Lung (tissue), 12 donors: ENCODE data around the gene LCA5. TPM values are rescaled to one million over a fixed set of nuclear protein-coding genes. Genes with fewer than 3 reads are reported as not detected.

Experiments used
- ATAC-seq: fragments of 200-7000 bp; cut with Tn5 transposase; one replicate; pipeline ENCODE4 v1.9.1; 2020; ENCODE audit warnings: moderate number of reproducible peaks; ENCODE audit not compliant: insufficient read depth, low FRiP score
- DNase-seq, 3 donors: peaks; one replicate each; pipeline ENCODE4 v3.0.0-alpha.2; 2013 to 2017
- H3K27ac ChIP-seq, 2 donors: one replicate each; pipeline ENCODE4 v1.5.1; 2013; ENCODE audit warnings: mild to moderate bottlenecking in 2 of 2, moderate library complexity in 2 of 2, control low read depth in 1 of 2, inconsistent platforms in 1 of 2, low read depth in 1 of 2, low read length in 1 of 2
- H3K27me3 ChIP-seq, 3 donors: one replicate each; pipeline ENCODE4 v1.5.1; 2013; ENCODE audit warnings: low read length in 2 of 3; ENCODE audit not compliant: control insufficient read depth in 3 of 3, insufficient read depth in 3 of 3
- H3K36me3 ChIP-seq, 4 donors: one replicate each; pipeline ENCODE4 v1.5.1; 2013; ENCODE audit warnings: low read length in 4 of 4, mild to moderate bottlenecking in 1 of 4, moderate library complexity in 1 of 4; ENCODE audit not compliant: control insufficient read depth in 4 of 4, insufficient read depth in 4 of 4
- H3K4me1 ChIP-seq, 5 donors: one replicate each; pipeline ENCODE4 v1.5.1; 2013; ENCODE audit warnings: low read length in 5 of 5, mild to moderate bottlenecking in 2 of 5, moderate library complexity in 1 of 5; ENCODE audit not compliant: control insufficient read depth in 5 of 5, insufficient read depth in 5 of 5
- H3K4me3 ChIP-seq: one replicate; pipeline ENCODE4 v1.5.1; 2013; ENCODE audit warnings: mild to moderate bottlenecking, control low read depth, moderate library complexity
- H3K9ac ChIP-seq, 2 donors: one replicate each; pipeline ENCODE4 v1.5.1; 2013; ENCODE audit warnings: low read length in 2 of 2, control low read depth in 1 of 2; ENCODE audit not compliant: insufficient read depth in 1 of 2
- H3K9me3 ChIP-seq, 4 donors: one replicate each; pipeline ENCODE4 v1.5.1; 2013; ENCODE audit warnings: low read length in 3 of 4, mild to moderate bottlenecking in 1 of 4, moderate library complexity in 1 of 4; ENCODE audit not compliant: control insufficient read depth in 4 of 4, insufficient read depth in 3 of 4
- WGBS, 2 donors: extraction: QIAGEN DNeasy Blood & Tissue Kit; methylation state at CpG; one replicate each; pipeline ENCODE4 v1.1.7; 2013; 5-methylcytosine and 5-hydroxymethylcytosine counted together
- polyA plus RNA-seq, 2 donors: library from polyadenylated mRNA; stranded (reverse); fragments of 200-250 nt; gene quantifications; one replicate each; pipeline ENCODE4 v1.2.1, GENCODE V29; 2013
- total RNA-seq, 2 donors: library from RNA; depleted of rRNA in 1 of 2; stranded (reverse); fragments of >200 nt in 1 of 2; gene quantifications; one replicate each; pipeline ENCODE4 v1.2.1, GENCODE V29; 2014 to 2021
- TF ChIP-seq, protein P1 (sequence below): IDR thresholded peaks from 2 replicates; pipeline ENCODE4 v1.5.1; 2012; ENCODE audit warnings: mild to moderate bottlenecking; ENCODE audit errors: control extremely low read depth, extremely low read depth
- donor health status: control.
- donor health status: control.
- donor health status: Bipolar disorder and iron deficiency.
- donor health status: healthy.
- donor health status: DM: yes; HTN: yes; CAD: no.

LCA5 gene
- total and polyA plus RNA-seq, 4 donors: 1.6 to 27.3 (median 5.0) TPM

DNA sequence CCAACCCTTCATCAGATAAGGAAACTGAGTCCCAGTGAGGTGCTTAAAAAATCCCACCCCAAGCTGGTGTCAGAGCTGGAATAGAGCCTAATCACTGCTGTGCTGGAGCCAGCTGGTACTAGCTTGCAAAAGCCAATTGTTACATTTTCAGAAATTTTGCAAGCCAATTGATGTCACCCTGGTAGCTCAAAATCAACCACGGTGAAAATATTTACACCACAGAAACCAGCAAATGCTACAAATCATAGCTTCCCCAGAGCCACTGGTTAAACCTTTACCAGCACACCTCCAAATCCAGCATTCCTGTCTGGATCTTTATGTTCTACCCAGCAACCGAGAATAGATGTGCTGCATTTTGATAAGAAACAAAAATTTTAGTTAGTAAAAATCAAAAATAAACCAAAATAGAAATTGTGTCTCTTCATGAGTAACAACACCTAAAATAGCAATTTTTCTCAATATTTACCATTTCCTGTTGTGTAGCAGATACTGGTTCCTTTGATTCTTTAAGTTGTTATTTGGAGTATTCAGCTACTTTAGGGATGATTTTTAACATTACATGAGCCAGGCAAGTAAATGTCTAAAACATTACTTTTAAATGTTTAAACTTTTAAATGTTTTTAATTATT is 7.2 kb upstream of the LCA5 start:
- H3K27me3 ChIP-seq: no peaks in the 10 kb centered on the region
- peak overlapping the region in 1 of 2 donors; percentile 41 for H3K27ac ChIP-seq
- TF ChIP-seq, protein P1, sequence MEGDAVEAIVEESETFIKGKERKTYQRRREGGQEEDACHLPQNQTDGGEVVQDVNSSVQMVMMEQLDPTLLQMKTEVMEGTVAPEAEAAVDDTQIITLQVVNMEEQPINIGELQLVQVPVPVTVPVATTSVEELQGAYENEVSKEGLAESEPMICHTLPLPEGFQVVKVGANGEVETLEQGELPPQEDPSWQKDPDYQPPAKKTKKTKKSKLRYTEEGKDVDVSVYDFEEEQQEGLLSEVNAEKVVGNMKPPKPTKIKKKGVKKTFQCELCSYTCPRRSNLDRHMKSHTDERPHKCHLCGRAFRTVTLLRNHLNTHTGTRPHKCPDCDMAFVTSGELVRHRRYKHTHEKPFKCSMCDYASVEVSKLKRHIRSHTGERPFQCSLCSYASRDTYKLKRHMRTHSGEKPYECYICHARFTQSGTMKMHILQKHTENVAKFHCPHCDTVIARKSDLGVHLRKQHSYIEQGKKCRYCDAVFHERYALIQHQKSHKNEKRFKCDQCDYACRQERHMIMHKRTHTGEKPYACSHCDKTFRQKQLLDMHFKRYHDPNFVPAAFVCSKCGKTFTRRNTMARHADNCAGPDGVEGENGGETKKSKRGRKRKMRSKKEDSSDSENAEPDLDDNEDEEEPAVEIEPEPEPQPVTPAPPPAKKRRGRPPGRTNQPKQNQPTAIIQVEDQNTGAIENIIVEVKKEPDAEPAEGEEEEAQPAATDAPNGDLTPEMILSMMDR: no peak
- peaks cover 0 to 24% (median 9%) of the 10 kb centered on the region in 5 donors for H3K4me1 ChIP-seq
- peak overlapping the region in 1 of 2 donors; percentile 8 for H3K9ac ChIP-seq
- H3K9me3 ChIP-seq: no peaks in the 10 kb centered on the region
- no peak for ATAC-seq
- H3K36me3 ChIP-seq: peaks cover 2 to 11% (median 4%) of the 10 kb centered on the region in 4 donors
- no peak overlapping the region for H3K4me3 ChIP-seq
- peak; percentile 38 to 70 (median 62) for DNase-seq
- 57 to 68% methylated on average over 2 of the region's 2 CpGs for WGBS, 2 donors

DNA sequence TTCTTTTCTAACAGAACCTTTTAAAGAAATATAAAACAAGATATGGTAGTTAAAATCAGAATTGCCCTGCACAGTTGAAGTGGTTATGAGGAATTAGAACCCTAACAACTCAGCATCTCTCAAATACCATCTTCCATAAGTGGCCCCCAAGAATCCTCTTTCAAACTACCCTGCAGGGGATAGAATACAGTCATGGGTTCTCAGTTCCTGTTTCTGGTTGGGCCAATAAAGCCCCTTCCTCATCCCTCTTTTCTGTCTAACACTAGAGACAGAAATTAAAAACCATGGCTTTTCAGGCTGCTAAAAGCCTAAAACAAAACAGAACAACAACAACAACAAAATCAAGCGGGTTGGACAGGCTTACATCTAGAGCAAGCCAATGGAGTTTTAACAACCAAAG is 6.7 kb upstream of the LCA5 start:
- DNase-seq (no peak), ATAC-seq (no peak)
- peak overlapping the region in 1 of 2 donors; percentile 21 for H3K27ac ChIP-seq
- TF ChIP-seq, protein P1: no peak
- H3K9me3 ChIP-seq: no peaks in the 10 kb centered on the region
- WGBS, 2 donors: 97 to 99% methylated on average over 1 of the region's 1 CpG
- peaks cover 2 to 11% (median 4%) of the 10 kb centered on the region in 4 donors for H3K36me3 ChIP-seq
- no peak overlapping the region for H3K4me3 ChIP-seq
- no peak overlapping the region for H3K9ac ChIP-seq
- no peaks in the 10 kb centered on the region for H3K27me3 ChIP-seq
- H3K4me1 ChIP-seq: peaks cover 0 to 29% (median 9%) of the 10 kb centered on the region in 5 donors

DNA sequence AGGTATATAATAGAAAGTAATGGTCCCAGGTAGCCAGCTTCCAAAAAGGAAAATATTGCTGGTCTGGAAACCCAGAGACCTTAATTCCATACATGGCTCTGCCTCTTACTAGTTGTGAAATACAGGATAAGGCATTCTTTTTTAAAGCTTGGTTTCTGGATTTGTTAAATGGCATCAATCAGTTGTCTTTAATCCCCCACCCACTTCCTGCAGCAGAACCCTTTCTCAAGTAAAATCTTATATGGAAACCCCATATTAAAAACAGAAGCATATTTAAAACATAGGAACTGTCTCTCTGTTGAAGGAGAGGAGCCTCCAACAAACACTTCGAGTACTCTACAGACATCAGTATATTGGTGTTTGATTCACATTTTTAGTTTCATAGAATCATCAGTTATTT is 6.2 kb upstream of the LCA5 start:
- DNase-seq (no peak), ATAC-seq (no peak)
- H3K27me3 ChIP-seq: no peaks in the 10 kb centered on the region
- no peak overlapping the region for H3K9ac ChIP-seq
- peak overlapping the region in 1 of 2 donors; percentile 4 for H3K27ac ChIP-seq
- H3K4me1 ChIP-seq: peaks cover 1 to 29% (median 9%) of the 10 kb centered on the region in 5 donors
- whole genome bisulfite sequencing, 2 donors: 90 to 96% methylated on average over 1 of the region's 1 CpG
- H3K4me3 ChIP-seq: no peak overlapping the region
- no peaks in the 10 kb centered on the region for H3K9me3 ChIP-seq
- TF ChIP-seq, protein P1: no peak
- peaks cover 2 to 11% (median 4%) of the 10 kb centered on the region in 4 donors for H3K36me3 ChIP-seq
